HepG2 (cell line): Measurements from ENCODE around the gene JMJD4. TPM values are rescaled to one million over a fixed set of nuclear protein-coding genes. Genes with fewer than 3 reads are reported as not detected.

Experiments
- BRCA1 ChIP-seq: sonication (generic); formaldehyde crosslinking; IDR thresholded peaks from 2 replicates; pipeline ENCODE4 v1.4.0; 2020; ENCODE audit warnings: missing genetic modification reagents
- ELF4 ChIP-seq: sonication (generic); formaldehyde crosslinking; IDR thresholded peaks from 2 replicates; pipeline ENCODE4 v1.5.0; 2020; ENCODE audit warnings: missing genetic modification reagents, mild to moderate bottlenecking, moderate library complexity, borderline replicate concordance
- HNF4G ChIP-seq, 2 experiments: sonication (generic) in 1 of 2; formaldehyde crosslinking in 1 of 2; IDR thresholded peaks; 2 replicates each; pipeline versions ENCODE4 v1.4.0 to v1.6.1; 2011 to 2020; ENCODE audit warnings: borderline replicate concordance in 2 of 2, low read depth in 2 of 2, mild to moderate bottlenecking in 2 of 2, low read length in 1 of 2, missing genetic modification reagents in 1 of 2, moderate library complexity in 1 of 2
- MTA1 ChIP-seq: sonication (generic); formaldehyde crosslinking; IDR thresholded peaks from 2 replicates; pipeline ENCODE4 v1.4.0; 2020; ENCODE audit warnings: missing genetic modification reagents, mild to moderate bottlenecking, borderline replicate concordance
- PBX2 ChIP-seq: IDR thresholded peaks from 2 replicates; pipeline ENCODE4 v1.6.1; 2016; ENCODE audit warnings: control low read depth
- SIN3A ChIP-seq: IDR thresholded peaks from 2 replicates; pipeline ENCODE4 v1.6.1; 2011; ENCODE audit warnings: low read depth, mild to moderate bottlenecking, control low read depth, low read length, borderline replicate concordance
- SIX1 ChIP-seq: sonication (generic); formaldehyde crosslinking; IDR thresholded peaks from 2 replicates; pipeline ENCODE4 v1.4.0; 2020; ENCODE audit warnings: missing genetic modification reagents, borderline replicate concordance
- SP1 ChIP-seq, 2 experiments: fragments of 450-650 bp in 1 of 2; sonication (generic) in 1 of 2; formaldehyde crosslinking in 1 of 2; IDR thresholded peaks; 2 replicates each; pipeline versions ENCODE4 v1.4.0 to v1.6.1; 2016 to 2020; ENCODE audit warnings: missing genetic modification reagents in 1 of 2
- YEATS2 ChIP-seq: sonication (generic); formaldehyde crosslinking; IDR thresholded peaks from 2 replicates; pipeline ENCODE4 v1.4.0; 2020; ENCODE audit warnings: missing genetic modification reagents, borderline replicate concordance
- ZNF253 ChIP-seq: sonication (generic); formaldehyde crosslinking; IDR thresholded peaks from 2 replicates; pipeline ENCODE4 v1.8.0; 2022; ENCODE audit warnings: mild to moderate bottlenecking, missing genetic modification reagents, borderline replicate concordance
- ZNF333 ChIP-seq: sonication (generic); formaldehyde crosslinking; IDR thresholded peaks from 2 replicates; pipeline ENCODE4 v1.4.0; 2020; ENCODE audit warnings: mild to moderate bottlenecking, missing genetic modification reagents, borderline replicate concordance
- ZNF44 ChIP-seq: sonication (generic); formaldehyde crosslinking; IDR thresholded peaks from 2 replicates; pipeline ENCODE4 v1.5.1; 2020; ENCODE audit warnings: mild to moderate bottlenecking, missing genetic modification reagents
- ZSCAN29 ChIP-seq: sonication (generic); formaldehyde crosslinking; conservative IDR thresholded peaks from 2 replicates; pipeline ENCODE4 v1.4.0; 2020; ENCODE audit warnings: mild to moderate bottlenecking, missing genetic modification reagents
- polyA plus RNA-seq, 8 experiments: library from polyadenylated mRNA; depleted of rRNA in 3 of 8; stranded (reverse) in 7 of 8; unstranded in 1 of 8; fragments of >200 nt; fragmentation: Illumina TruSeq in 4 of 8; extraction: Trizol in 4 of 8; gene quantifications; 2 replicates each; pipeline versions ENCODE4 v1.2.1 to v1.2.3, GENCODE V29; 2011 to 2016; ENCODE audit warnings: low read depth in 4 of 8, missing spikeins in 1 of 8, mixed read lengths in 1 of 8; ENCODE audit not compliant: insufficient read depth in 1 of 8
- total RNA-seq, 5 experiments: library from RNA; depleted of rRNA; stranded (reverse); fragments of >200 nt; fragmentation: Illumina TruSeq; extraction: Trizol; gene quantifications; 2 replicates each; pipeline ENCODE4 v1.2.3, GENCODE V29; 2016; ENCODE audit warnings: low read depth in 1 of 5
- TF ChIP-seq, protein P1 (sequence below): sonication (generic); formaldehyde crosslinking; IDR thresholded peaks from 2 replicates; pipeline ENCODE4 v1.5.0; 2020; ENCODE audit warnings: missing genetic modification reagents
- TF ChIP-seq, protein P2 (sequence below): sonication (generic); formaldehyde crosslinking; IDR thresholded peaks from 2 replicates; pipeline ENCODE4 v1.4.0; 2020; ENCODE audit warnings: missing genetic modification reagents
- TF ChIP-seq, protein P3 (sequence below): IDR thresholded peaks from 2 replicates; pipeline ENCODE4 v1.6.1; 2016; ENCODE audit warnings: low read depth, missing genetic modification reagents, missing compliant biosample characterization

JMJD4 gene
- total and polyA plus RNA-seq, 2 of the 13 experiments (the other 11 are each of a cell fraction or from before 2014, with no cell fraction given), result 10.2 to 29.0 TPM

DNA sequence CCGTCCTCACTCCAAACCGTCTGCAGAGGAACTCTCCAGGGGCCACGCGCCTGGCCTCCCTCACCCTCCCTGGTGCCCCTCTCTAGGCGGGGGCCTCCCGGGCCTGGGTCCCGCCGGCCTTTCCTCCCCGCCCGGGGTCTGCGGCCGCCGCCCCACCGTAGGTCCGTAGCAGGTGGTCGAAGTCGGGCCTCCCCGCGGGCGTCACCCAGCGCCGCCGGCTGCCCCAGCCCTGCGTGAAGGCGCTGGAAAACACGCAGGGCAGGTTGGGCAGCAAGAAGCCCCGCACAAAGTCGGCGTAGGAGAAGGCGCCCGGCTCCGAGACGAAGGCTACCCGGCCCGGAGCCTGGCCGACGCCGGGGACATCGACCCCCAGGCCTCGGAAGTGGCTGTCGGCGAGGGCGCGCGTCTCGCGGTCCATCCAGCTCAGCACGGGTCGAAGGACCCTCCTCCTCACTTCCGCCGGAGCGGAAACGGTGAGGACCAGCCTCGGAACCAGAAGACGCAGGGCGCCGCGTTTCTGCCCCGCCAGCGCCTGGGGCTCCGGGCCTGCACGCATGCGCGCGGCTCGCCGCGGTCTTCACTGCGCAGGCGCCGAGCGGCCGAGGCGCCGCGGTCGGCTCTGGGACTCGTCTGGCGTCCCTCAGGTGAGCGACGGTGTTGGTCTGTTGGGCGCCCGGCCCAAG lies at the start of gene JMJD4, which contains the start of gene SNAP47 (continued):
- TF ChIP-seq, protein P1, sequence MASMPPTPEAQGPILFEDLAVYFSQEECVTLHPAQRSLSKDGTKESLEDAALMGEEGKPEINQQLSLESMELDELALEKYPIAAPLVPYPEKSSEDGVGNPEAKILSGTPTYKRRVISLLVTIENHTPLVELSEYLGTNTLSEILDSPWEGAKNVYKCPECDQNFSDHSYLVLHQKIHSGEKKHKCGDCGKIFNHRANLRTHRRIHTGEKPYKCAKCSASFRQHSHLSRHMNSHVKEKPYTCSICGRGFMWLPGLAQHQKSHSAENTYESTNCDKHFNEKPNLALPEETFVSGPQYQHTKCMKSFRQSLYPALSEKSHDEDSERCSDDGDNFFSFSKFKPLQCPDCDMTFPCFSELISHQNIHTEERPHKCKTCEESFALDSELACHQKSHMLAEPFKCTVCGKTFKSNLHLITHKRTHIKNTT, result no peak
- TF ChIP-seq SIX1 (CRISPR knock-in tag), result no peak
- TF ChIP-seq, protein P2, sequence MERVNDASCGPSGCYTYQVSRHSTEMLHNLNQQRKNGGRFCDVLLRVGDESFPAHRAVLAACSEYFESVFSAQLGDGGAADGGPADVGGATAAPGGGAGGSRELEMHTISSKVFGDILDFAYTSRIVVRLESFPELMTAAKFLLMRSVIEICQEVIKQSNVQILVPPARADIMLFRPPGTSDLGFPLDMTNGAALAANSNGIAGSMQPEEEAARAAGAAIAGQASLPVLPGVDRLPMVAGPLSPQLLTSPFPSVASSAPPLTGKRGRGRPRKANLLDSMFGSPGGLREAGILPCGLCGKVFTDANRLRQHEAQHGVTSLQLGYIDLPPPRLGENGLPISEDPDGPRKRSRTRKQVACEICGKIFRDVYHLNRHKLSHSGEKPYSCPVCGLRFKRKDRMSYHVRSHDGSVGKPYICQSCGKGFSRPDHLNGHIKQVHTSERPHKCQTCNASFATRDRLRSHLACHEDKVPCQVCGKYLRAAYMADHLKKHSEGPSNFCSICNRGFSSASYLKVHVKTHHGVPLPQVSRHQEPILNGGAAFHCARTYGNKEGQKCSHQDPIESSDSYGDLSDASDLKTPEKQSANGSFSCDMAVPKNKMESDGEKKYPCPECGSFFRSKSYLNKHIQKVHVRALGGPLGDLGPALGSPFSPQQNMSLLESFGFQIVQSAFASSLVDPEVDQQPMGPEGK (CRISPR knock-in tag), result peak; percentile 49
- TF ChIP-seq ZNF333 (CRISPR knock-in tag), result peak; percentile 92
- TF ChIP-seq ZNF253 (CRISPR knock-in tag), result no peak
- peak; percentile 91; the same call in 1 of the 2 replicates for TF ChIP-seq BRCA1 (CRISPR knock-in tag)
- TF ChIP-seq YEATS2, result peak; percentile 98
- TF ChIP-seq SP1 (IDR thresholded peaks at IDR 0.05), result no peak
- TF ChIP-seq SP1 (CRISPR knock-in tag; IDR thresholded peaks at IDR 0.05), result peak; percentile 93
- peak; percentile 89; the same call in 1 of the 2 replicates for TF ChIP-seq ZNF44 (CRISPR knock-in tag)
- peak; percentile 83 for TF ChIP-seq ELF4
- peak; percentile 44; the same call in 1 of the 2 replicates for TF ChIP-seq HNF4G (IDR thresholded peaks at IDR 0.05; ENCODE audit: borderline replicate concordance, low read depth, low read length)
- 0 out of 2 replicates have a peak, but pooled peaks have one; percentile 75 for TF ChIP-seq HNF4G (CRISPR knock-in tag; IDR thresholded peaks at IDR 0.05; ENCODE audit: borderline replicate concordance, low read depth)
- TF ChIP-seq ZSCAN29, result 0 out of 2 replicates have a peak, but pooled peaks have one; percentile 68
- peak; percentile 70; the same call in 1 of the 2 replicates for TF ChIP-seq SIN3A
- TF ChIP-seq PBX2 (CRISPR knock-in tag), result no peak
- TF ChIP-seq, protein P3, sequence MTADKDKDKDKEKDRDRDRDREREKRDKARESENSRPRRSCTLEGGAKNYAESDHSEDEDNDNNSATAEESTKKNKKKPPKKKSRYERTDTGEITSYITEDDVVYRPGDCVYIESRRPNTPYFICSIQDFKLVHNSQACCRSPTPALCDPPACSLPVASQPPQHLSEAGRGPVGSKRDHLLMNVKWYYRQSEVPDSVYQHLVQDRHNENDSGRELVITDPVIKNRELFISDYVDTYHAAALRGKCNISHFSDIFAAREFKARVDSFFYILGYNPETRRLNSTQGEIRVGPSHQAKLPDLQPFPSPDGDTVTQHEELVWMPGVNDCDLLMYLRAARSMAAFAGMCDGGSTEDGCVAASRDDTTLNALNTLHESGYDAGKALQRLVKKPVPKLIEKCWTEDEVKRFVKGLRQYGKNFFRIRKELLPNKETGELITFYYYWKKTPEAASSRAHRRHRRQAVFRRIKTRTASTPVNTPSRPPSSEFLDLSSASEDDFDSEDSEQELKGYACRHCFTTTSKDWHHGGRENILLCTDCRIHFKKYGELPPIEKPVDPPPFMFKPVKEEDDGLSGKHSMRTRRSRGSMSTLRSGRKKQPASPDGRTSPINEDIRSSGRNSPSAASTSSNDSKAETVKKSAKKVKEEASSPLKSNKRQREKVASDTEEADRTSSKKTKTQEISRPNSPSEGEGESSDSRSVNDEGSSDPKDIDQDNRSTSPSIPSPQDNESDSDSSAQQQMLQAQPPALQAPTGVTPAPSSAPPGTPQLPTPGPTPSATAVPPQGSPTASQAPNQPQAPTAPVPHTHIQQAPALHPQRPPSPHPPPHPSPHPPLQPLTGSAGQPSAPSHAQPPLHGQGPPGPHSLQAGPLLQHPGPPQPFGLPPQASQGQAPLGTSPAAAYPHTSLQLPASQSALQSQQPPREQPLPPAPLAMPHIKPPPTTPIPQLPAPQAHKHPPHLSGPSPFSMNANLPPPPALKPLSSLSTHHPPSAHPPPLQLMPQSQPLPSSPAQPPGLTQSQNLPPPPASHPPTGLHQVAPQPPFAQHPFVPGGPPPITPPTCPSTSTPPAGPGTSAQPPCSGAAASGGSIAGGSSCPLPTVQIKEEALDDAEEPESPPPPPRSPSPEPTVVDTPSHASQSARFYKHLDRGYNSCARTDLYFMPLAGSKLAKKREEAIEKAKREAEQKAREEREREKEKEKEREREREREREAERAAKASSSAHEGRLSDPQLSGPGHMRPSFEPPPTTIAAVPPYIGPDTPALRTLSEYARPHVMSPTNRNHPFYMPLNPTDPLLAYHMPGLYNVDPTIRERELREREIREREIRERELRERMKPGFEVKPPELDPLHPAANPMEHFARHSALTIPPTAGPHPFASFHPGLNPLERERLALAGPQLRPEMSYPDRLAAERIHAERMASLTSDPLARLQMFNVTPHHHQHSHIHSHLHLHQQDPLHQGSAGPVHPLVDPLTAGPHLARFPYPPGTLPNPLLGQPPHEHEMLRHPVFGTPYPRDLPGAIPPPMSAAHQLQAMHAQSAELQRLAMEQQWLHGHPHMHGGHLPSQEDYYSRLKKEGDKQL, result no peak
- TF ChIP-seq MTA1 (CRISPR knock-in tag), result peak; percentile 73; the same call in 1 of the 2 replicates
